Endothelial cell of umbilical vein (primary cell): ENCODE measurements around the gene RLN3. TPM values are rescaled to one million over a fixed set of nuclear protein-coding genes. Genes with fewer than 3 reads are reported as not detected.

Experiments
- BruUV-seq: library from RNA; stranded (reverse); fragments of 400-500 nt; replicated peaks from 2 replicates; lab custom pipeline; 2021; lab: Mats Ljungman, UMichigan
- CTCF ChIA-PET: fragments of 300-600, 350-600 bp; sonication (Branson Sonifier 250); formaldehyde crosslinking; loops from one replicate; lab custom pipeline; 2021; ENCODE audit warnings: antibody characterized with exemption, inconsistent platforms; lab: Charles Lee
- POLR2A ChIA-PET: fragments of 300-600, 350-600 bp; sonication (Branson Sonifier 250); formaldehyde crosslinking; loops from one replicate; lab custom pipeline; 2021; ENCODE audit warnings: antibody characterized with exemption, inconsistent platforms; lab: Charles Lee
- DNase-seq: peaks from one replicate; pipeline ENCODE4 v3.0.0-alpha.2; 2011; ENCODE audit warnings: low read depth, low spot score
- FAIRE-seq: peaks from 2 replicates; lab custom pipeline; 2011; peaks lifted over from hg19 to GRCh38; lab: Jason Lieb, UNC
- H2AFZ ChIP-seq: 2 replicates; pipeline ENCODE4 v1.6.0; 2012; ENCODE audit warnings: low read depth, low read length, control low read depth, inconsistent platforms
- H3K27ac ChIP-seq: 2 replicates; pipeline ENCODE4 v1.5.1; 2011; ENCODE audit warnings: low read depth, mild to moderate bottlenecking, control low read depth, low read length, moderate library complexity; ENCODE audit not compliant: insufficient read depth
- H3K27me3 ChIP-seq, 2 experiments: 2 replicates each; pipeline versions ENCODE4 v1.6.0 to v1.6.1; 2011; ENCODE audit warnings: low read length in 2 of 2, mixed read lengths in 1 of 2; ENCODE audit not compliant: control insufficient read depth in 2 of 2, insufficient read depth in 2 of 2
- H3K36me3 ChIP-seq, 2 experiments: 2 replicates in 1 of 2; 3 replicates in 1 of 2; pipeline ENCODE4 v1.5.1; 2011; ENCODE audit warnings: low read length in 2 of 2, mild to moderate bottlenecking in 1 of 2, moderate library complexity in 1 of 2; ENCODE audit not compliant: control insufficient read depth in 2 of 2, insufficient read depth in 2 of 2; ENCODE audit errors: extremely low read depth in 1 of 2
- H3K4me1 ChIP-seq: 3 replicates; pipeline ENCODE4 v1.5.1; 2011; ENCODE audit warnings: mild to moderate bottlenecking, low read length; ENCODE audit not compliant: control insufficient read depth, insufficient read depth; ENCODE audit errors: extremely low read depth
- H3K4me2 ChIP-seq: 2 replicates; pipeline ENCODE4 v1.6.1; 2011; ENCODE audit warnings: low read length, control low read depth, mixed read lengths; ENCODE audit not compliant: insufficient read depth
- H3K4me3 ChIP-seq, 3 experiments: fragments of 200-600 bp in 1 of 3; sonication (generic), shearing (Covaris generic) in 1 of 3; replicated peaks in 1 of 3; 2 replicates each; pipeline ENCODE4 v1.5.1; 2011 to 2016; ENCODE audit warnings: control low read depth in 3 of 3, low read length in 3 of 3, mild to moderate bottlenecking in 2 of 3, inconsistent platforms in 1 of 3, low read depth in 1 of 3, moderate library complexity in 1 of 3; ENCODE audit not compliant: insufficient read depth in 1 of 3
- H3K79me2 ChIP-seq: 2 replicates; pipeline ENCODE4 v1.6.0; 2012; ENCODE audit warnings: low read length, inconsistent platforms; ENCODE audit not compliant: control insufficient read depth, insufficient read depth
- H3K9ac ChIP-seq: replicated peaks from 2 replicates; pipeline ENCODE3; 2011; ENCODE audit warnings: low read length, control low read depth; ENCODE audit not compliant: insufficient read depth; ENCODE audit errors: extremely low read depth
- H3K9me1 ChIP-seq: replicated peaks from 3 replicates; pipeline ENCODE4 v1.6.0; 2011; ENCODE audit warnings: mild to moderate bottlenecking, low read length; ENCODE audit not compliant: control insufficient read depth, insufficient read depth; ENCODE audit errors: extremely low read depth
- H3K9me3 ChIP-seq: replicated peaks from 2 replicates; pipeline ENCODE4 v1.5.1; 2012; ENCODE audit warnings: low read length, inconsistent platforms; ENCODE audit not compliant: control insufficient read depth, insufficient read depth
- H4K20me1 ChIP-seq: replicated peaks from 2 replicates; pipeline ENCODE3; 2011; ENCODE audit warnings: mild to moderate bottlenecking, low read length; ENCODE audit not compliant: control insufficient read depth, insufficient read depth; ENCODE audit errors: extremely low read depth
- CTCF ChIP-seq, 2 donors: IDR thresholded peaks; 1 replicate in 1 of 2; 2 replicates in 1 of 2; pipeline ENCODE4 v1.5.1; 2011; ENCODE audit warnings: low read length in 2 of 2, mild to moderate bottlenecking in 2 of 2, moderate library complexity in 2 of 2, control low read depth in 1 of 2, inconsistent platforms in 1 of 2, low read depth in 1 of 2; ENCODE audit not compliant: insufficient read depth in 1 of 2; ENCODE audit errors: extremely low read depth in 1 of 2
- GATA2 ChIP-seq: IDR thresholded peaks from 2 replicates; pipeline ENCODE4 v1.7.0; 2011; ENCODE audit warnings: low read depth, mild to moderate bottlenecking, moderate library complexity, mixed read lengths, low read length; ENCODE audit not compliant: insufficient read length, insufficient read depth
- MAX ChIP-seq: IDR thresholded peaks from 2 replicates; pipeline ENCODE4 v1.6.1; 2011; ENCODE audit not compliant: insufficient read depth, insufficient read length
- MYC ChIP-seq: IDR thresholded peaks from one replicate; pipeline ENCODE4 v1.6.1; 2011; ENCODE audit warnings: mild to moderate bottlenecking, low read depth, low read length
- dilution Hi-C: fragments of 300-500 bp; cut with MboI; formaldehyde crosslinking; loops from one replicate; pipeline ENCODE4 v1.15.0; 2019; ENCODE audit warnings: low sequenced_read_pairs; ENCODE audit not compliant: extremely low pct_ligation_motif_present
- intact Hi-C: fragments of 100-400 bp; cut with micrococcal nuclease; formaldehyde crosslinking; loops from one replicate; pipeline ENCODE4 v1.10.0; 2022
- polyA plus RNA-seq, 4 experiments: library from polyadenylated mRNA; depleted of rRNA in 3 of 4; stranded (reverse) in 3 of 4; unstranded in 1 of 4; fragments of >200 nt; gene quantifications; 2 replicates each; pipeline versions ENCODE4 v1.2.1 to v1.2.3, GENCODE V29; 2011 to 2012; ENCODE audit warnings: missing spikeins in 1 of 4
- total RNA-seq: library from RNA; stranded (reverse); gene quantifications from 2 replicates; pipeline ENCODE4 v1.2.3, GENCODE V29; 2021

Gene RLN3
- total and polyA plus RNA-seq, 2 donors (not counting 3 experiments of a cell fraction or from before 2014, with no cell fraction given) = not detected

- ChIA-PET POLR2A (no interaction called here), CTCF (interaction anchor here (1.0 kb wide), 1 partner anchor 17 kb away, joined by 3 read pairs; the partner anchor contains the start of gene MISP3)
- intact Hi-C loops = loop anchor here (5.0 kb wide), 1 partner anchor 173 kb away; no protein-coding TSS in a partner anchor
- no peak overlapping the region for H3K4me3 ChIP-seq
- H3K9me1 ChIP-seq = no peaks in the 10 kb centered on the region
- no peaks in the 10 kb centered on the region for H3K79me2 ChIP-seq
- dilution Hi-C loops = no loop called here
- DNase-seq (no peak), FAIRE-seq (no peak)
- no peaks in the 10 kb centered on the region for H3K4me1 ChIP-seq
- H2AFZ ChIP-seq = no peak overlapping the region
- no peak overlapping the region for H3K4me2 ChIP-seq
- BruUV-seq = no TSS peak
- no peak overlapping the region for H3K9ac ChIP-seq
- peaks cover 7 to 8% of the 10 kb centered on the region in 2 experiments for H3K27me3 ChIP-seq
- H3K27ac ChIP-seq = no peak overlapping the region
- no peaks in the 10 kb centered on the region for H3K9me3 ChIP-seq
- TF ChIP-seq CTCF (IDR thresholded peaks at IDR 0.05; ENCODE audit: extremely low read depth in 1 of 2, insufficient read depth in 1 of 2, low read depth in 1 of 2, low read length in 2 of 2) (no peak), MAX (no peak), MYC (no peak), GATA2 (no peak)
- no peaks in the 10 kb centered on the region for H3K36me3 ChIP-seq
- H4K20me1 ChIP-seq = no peaks in the 10 kb centered on the region
Observed at GRCh38 chr19:14055396-14055795, 27.4 kb downstream of the RLN3 start.
